Endothelial cell of umbilical vein (primary cell): Measurements from ENCODE around the gene DENND4C. TPM values are rescaled to one million over a fixed set of nuclear protein-coding genes. Genes with fewer than 3 reads are reported as not detected.

Experiments used
- BruUV-seq: library from RNA; stranded (reverse); fragments of 400-500 nt; replicated peaks from 2 replicates; lab custom pipeline; 2021; lab: Mats Ljungman, UMichigan
- CTCF ChIA-PET: fragments of 300-600, 350-600 bp; sonication (Branson Sonifier 250); formaldehyde crosslinking; loops from one replicate; lab custom pipeline; 2021; ENCODE audit warnings: antibody characterized with exemption, inconsistent platforms; lab: Charles Lee
- POLR2A ChIA-PET: fragments of 300-600, 350-600 bp; sonication (Branson Sonifier 250); formaldehyde crosslinking; loops from one replicate; lab custom pipeline; 2021; ENCODE audit warnings: antibody characterized with exemption, inconsistent platforms; lab: Charles Lee
- DNase-seq: peaks from one replicate; pipeline ENCODE4 v3.0.0-alpha.2; 2011; ENCODE audit warnings: low read depth, low spot score
- FAIRE-seq: peaks from 2 replicates; lab custom pipeline; 2011; peaks lifted over from hg19 to GRCh38; lab: Jason Lieb, UNC
- H2AFZ ChIP-seq: 2 replicates; pipeline ENCODE4 v1.6.0; 2012; ENCODE audit warnings: low read depth, low read length, control low read depth, inconsistent platforms
- H3K27ac ChIP-seq: 2 replicates; pipeline ENCODE4 v1.5.1; 2011; ENCODE audit warnings: low read depth, mild to moderate bottlenecking, control low read depth, low read length, moderate library complexity; ENCODE audit not compliant: insufficient read depth
- H3K27me3 ChIP-seq, 2 experiments: 2 replicates each; pipeline versions ENCODE4 v1.6.0 to v1.6.1; 2011; ENCODE audit warnings: low read length in 2 of 2, mixed read lengths in 1 of 2; ENCODE audit not compliant: control insufficient read depth in 2 of 2, insufficient read depth in 2 of 2
- H3K36me3 ChIP-seq, 2 experiments: 2 replicates in 1 of 2; 3 replicates in 1 of 2; pipeline ENCODE4 v1.5.1; 2011; ENCODE audit warnings: low read length in 2 of 2, mild to moderate bottlenecking in 1 of 2, moderate library complexity in 1 of 2; ENCODE audit not compliant: control insufficient read depth in 2 of 2, insufficient read depth in 2 of 2; ENCODE audit errors: extremely low read depth in 1 of 2
- H3K4me1 ChIP-seq: 3 replicates; pipeline ENCODE4 v1.5.1; 2011; ENCODE audit warnings: mild to moderate bottlenecking, low read length; ENCODE audit not compliant: control insufficient read depth, insufficient read depth; ENCODE audit errors: extremely low read depth
- H3K4me2 ChIP-seq: 2 replicates; pipeline ENCODE4 v1.6.1; 2011; ENCODE audit warnings: low read length, control low read depth, mixed read lengths; ENCODE audit not compliant: insufficient read depth
- H3K4me3 ChIP-seq, 3 experiments: fragments of 200-600 bp in 1 of 3; sonication (generic), shearing (Covaris generic) in 1 of 3; replicated peaks in 1 of 3; 2 replicates each; pipeline ENCODE4 v1.5.1; 2011 to 2016; ENCODE audit warnings: control low read depth in 3 of 3, low read length in 3 of 3, mild to moderate bottlenecking in 2 of 3, inconsistent platforms in 1 of 3, low read depth in 1 of 3, moderate library complexity in 1 of 3; ENCODE audit not compliant: insufficient read depth in 1 of 3
- H3K79me2 ChIP-seq: 2 replicates; pipeline ENCODE4 v1.6.0; 2012; ENCODE audit warnings: low read length, inconsistent platforms; ENCODE audit not compliant: control insufficient read depth, insufficient read depth
- H3K9ac ChIP-seq: replicated peaks from 2 replicates; pipeline ENCODE3; 2011; ENCODE audit warnings: low read length, control low read depth; ENCODE audit not compliant: insufficient read depth; ENCODE audit errors: extremely low read depth
- H3K9me1 ChIP-seq: replicated peaks from 3 replicates; pipeline ENCODE4 v1.6.0; 2011; ENCODE audit warnings: mild to moderate bottlenecking, low read length; ENCODE audit not compliant: control insufficient read depth, insufficient read depth; ENCODE audit errors: extremely low read depth
- H3K9me3 ChIP-seq: replicated peaks from 2 replicates; pipeline ENCODE4 v1.5.1; 2012; ENCODE audit warnings: low read length, inconsistent platforms; ENCODE audit not compliant: control insufficient read depth, insufficient read depth
- H4K20me1 ChIP-seq: replicated peaks from 2 replicates; pipeline ENCODE3; 2011; ENCODE audit warnings: mild to moderate bottlenecking, low read length; ENCODE audit not compliant: control insufficient read depth, insufficient read depth; ENCODE audit errors: extremely low read depth
- EZH2 ChIP-seq: IDR thresholded peaks from 2 replicates; pipeline ENCODE4 v1.6.1; 2012; ENCODE audit warnings: borderline replicate concordance, low read depth, mild to moderate bottlenecking, moderate library complexity, low read length, inconsistent platforms; ENCODE audit not compliant: severe bottlenecking
- FOS ChIP-seq: IDR thresholded peaks from 2 replicates; pipeline ENCODE4 v1.6.1; 2011; ENCODE audit warnings: mild to moderate bottlenecking, low read length, moderate library complexity, borderline replicate concordance; ENCODE audit not compliant: insufficient read depth
- GATA2 ChIP-seq: IDR thresholded peaks from 2 replicates; pipeline ENCODE4 v1.7.0; 2011; ENCODE audit warnings: low read depth, mild to moderate bottlenecking, moderate library complexity, mixed read lengths, low read length; ENCODE audit not compliant: insufficient read length, insufficient read depth
- JUN ChIP-seq: IDR thresholded peaks from 2 replicates; pipeline ENCODE4 v1.6.1; 2011; ENCODE audit warnings: borderline replicate concordance, low read depth; ENCODE audit not compliant: insufficient read length, insufficient read depth
- MYC ChIP-seq: IDR thresholded peaks from one replicate; pipeline ENCODE4 v1.6.1; 2011; ENCODE audit warnings: mild to moderate bottlenecking, low read depth, low read length
- POLR2A ChIP-seq: IDR thresholded peaks from 2 replicates; pipeline ENCODE4 v1.6.1; 2012; ENCODE audit warnings: low read depth, mild to moderate bottlenecking, control low read depth, low read length
- POLR2AphosphoS5 ChIP-seq: IDR thresholded peaks from 2 replicates; pipeline ENCODE4 v1.6.1; 2012; ENCODE audit warnings: low read depth, mild to moderate bottlenecking, control low read depth, low read length, moderate library complexity; ENCODE audit not compliant: insufficient read depth
- dilution Hi-C: fragments of 300-500 bp; cut with MboI; formaldehyde crosslinking; loops from one replicate; pipeline ENCODE4 v1.15.0; 2019; ENCODE audit warnings: low sequenced_read_pairs; ENCODE audit not compliant: extremely low pct_ligation_motif_present
- intact Hi-C: fragments of 100-400 bp; cut with micrococcal nuclease; formaldehyde crosslinking; loops from one replicate; pipeline ENCODE4 v1.10.0; 2022
- polyA plus RNA-seq, 4 experiments: library from polyadenylated mRNA; depleted of rRNA in 3 of 4; stranded (reverse) in 3 of 4; unstranded in 1 of 4; fragments of >200 nt; gene quantifications; 2 replicates each; pipeline versions ENCODE4 v1.2.1 to v1.2.3, GENCODE V29; 2011 to 2012; ENCODE audit warnings: missing spikeins in 1 of 4
- total RNA-seq: library from RNA; stranded (reverse); gene quantifications from 2 replicates; pipeline ENCODE4 v1.2.3, GENCODE V29; 2021
- TF ChIP-seq, protein P1 (sequence below): IDR thresholded peaks from 2 replicates; pipeline ENCODE4 v1.6.1; 2011; ENCODE audit not compliant: insufficient read depth, insufficient read length
- TF ChIP-seq, protein P2 (sequence below), 2 donors: IDR thresholded peaks; 1 replicate in 1 of 2; 2 replicates in 1 of 2; pipeline ENCODE4 v1.5.1; 2011; ENCODE audit warnings: low read length in 2 of 2, mild to moderate bottlenecking in 2 of 2, moderate library complexity in 2 of 2, control low read depth in 1 of 2, inconsistent platforms in 1 of 2, low read depth in 1 of 2; ENCODE audit not compliant: insufficient read depth in 1 of 2; ENCODE audit errors: extremely low read depth in 1 of 2

DENND4C gene
- total and polyA plus RNA-seq, 2 donors (not counting 3 experiments of a cell fraction or from before 2014, with no cell fraction given), result 9.6 to 36.8 TPM

DNA sequence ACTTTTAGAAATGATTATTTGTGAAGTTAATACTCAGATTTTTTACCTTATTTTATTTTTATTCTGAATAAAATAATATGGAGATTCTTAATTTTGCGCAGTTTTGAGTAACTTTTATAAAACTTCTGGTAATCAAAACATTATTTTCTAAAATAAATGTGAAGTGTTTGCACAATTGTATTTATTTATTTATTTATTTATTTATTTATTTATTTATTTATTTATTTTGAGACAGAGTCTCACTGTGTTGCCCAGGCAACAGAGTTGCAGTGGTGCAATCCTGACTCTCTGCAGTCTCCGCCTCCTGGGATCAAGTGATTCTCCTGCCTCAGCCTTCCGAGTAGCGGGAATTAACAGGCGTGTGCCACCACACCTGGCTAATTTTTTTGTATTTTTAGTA, 76.1 kb downstream of the DENND4C start:
- H3K4me2 ChIP-seq, result no peak overlapping the region
- TF ChIP-seq GATA2, result no peak
- TF ChIP-seq FOS, result no peak
- TF ChIP-seq, protein P1, sequence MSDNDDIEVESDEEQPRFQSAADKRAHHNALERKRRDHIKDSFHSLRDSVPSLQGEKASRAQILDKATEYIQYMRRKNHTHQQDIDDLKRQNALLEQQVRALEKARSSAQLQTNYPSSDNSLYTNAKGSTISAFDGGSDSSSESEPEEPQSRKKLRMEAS, result no peak
- no peak for TF ChIP-seq EZH2
- TF ChIP-seq, protein P2, sequence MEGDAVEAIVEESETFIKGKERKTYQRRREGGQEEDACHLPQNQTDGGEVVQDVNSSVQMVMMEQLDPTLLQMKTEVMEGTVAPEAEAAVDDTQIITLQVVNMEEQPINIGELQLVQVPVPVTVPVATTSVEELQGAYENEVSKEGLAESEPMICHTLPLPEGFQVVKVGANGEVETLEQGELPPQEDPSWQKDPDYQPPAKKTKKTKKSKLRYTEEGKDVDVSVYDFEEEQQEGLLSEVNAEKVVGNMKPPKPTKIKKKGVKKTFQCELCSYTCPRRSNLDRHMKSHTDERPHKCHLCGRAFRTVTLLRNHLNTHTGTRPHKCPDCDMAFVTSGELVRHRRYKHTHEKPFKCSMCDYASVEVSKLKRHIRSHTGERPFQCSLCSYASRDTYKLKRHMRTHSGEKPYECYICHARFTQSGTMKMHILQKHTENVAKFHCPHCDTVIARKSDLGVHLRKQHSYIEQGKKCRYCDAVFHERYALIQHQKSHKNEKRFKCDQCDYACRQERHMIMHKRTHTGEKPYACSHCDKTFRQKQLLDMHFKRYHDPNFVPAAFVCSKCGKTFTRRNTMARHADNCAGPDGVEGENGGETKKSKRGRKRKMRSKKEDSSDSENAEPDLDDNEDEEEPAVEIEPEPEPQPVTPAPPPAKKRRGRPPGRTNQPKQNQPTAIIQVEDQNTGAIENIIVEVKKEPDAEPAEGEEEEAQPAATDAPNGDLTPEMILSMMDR (IDR thresholded peaks at IDR 0.05; ENCODE audit: extremely low read depth in 1 of 2, insufficient read depth in 1 of 2, low read depth in 1 of 2, low read length in 2 of 2), result no peak
- no peak for TF ChIP-seq POLR2A
- no peak for TF ChIP-seq MYC
- no peak for TF ChIP-seq JUN
- no peak for TF ChIP-seq POLR2AphosphoS5
- H3K36me3 ChIP-seq, result peaks cover 0 to 3% of the 10 kb centered on the region in 2 experiments
- no peak overlapping the region for H2AFZ ChIP-seq
- intact Hi-C loops, result no loop called here
- H3K4me3 ChIP-seq, result no peak overlapping the region
- no peak for DNase-seq
- no peak for FAIRE-seq
- no peaks in the 10 kb centered on the region for H3K79me2 ChIP-seq
- H4K20me1 ChIP-seq, result no peaks in the 10 kb centered on the region
- no peak overlapping the region for H3K27ac ChIP-seq
- H3K9ac ChIP-seq, result no peak overlapping the region
- no peaks in the 10 kb centered on the region for H3K9me3 ChIP-seq
- CTCF ChIA-PET, result interaction anchor here (1.4 kb wide), 1 partner anchor 9 kb away, joined by 4 read pairs; no protein-coding TSS in a partner anchor
- no peaks in the 10 kb centered on the region for H3K4me1 ChIP-seq
- no TSS peak for BruUV-seq
- POLR2A ChIA-PET, result no interaction called here
- dilution Hi-C loops, result no loop called here
- no peaks in the 10 kb centered on the region for H3K9me1 ChIP-seq
- H3K27me3 ChIP-seq, result no peaks in the 10 kb centered on the region
